ENCODE measurements around the gene TMTC2. TPM values are rescaled to one million over a fixed set of nuclear protein-coding genes. Genes with fewer than 3 reads are reported as not detected.

The TMTC2 gene
- total RNA-seq, 2 donors from 2014 or later = 2.9 to 3.2 TPM

- H3K4me1 ChIP-seq = no peaks in the 10 kb centered on the region
- no peaks in the 10 kb centered on the region for H3K9me3 ChIP-seq
- H3K4me3 ChIP-seq = no peak overlapping the region
- DNase-seq (ENCODE audit: low spot score) = no peak
- TF ChIP-seq CTCF (IDR thresholded peaks at IDR 0.05) = no peak
- no peaks in the 10 kb centered on the region for H3K36me3 ChIP-seq
- H3K27ac ChIP-seq = no peak overlapping the region
- no peaks in the 10 kb centered on the region for H3K27me3 ChIP-seq
Observed at GRCh38 chr12:82970614-82971013, 283.9 kb downstream of the TMTC2 start.

- no peak for TF ChIP-seq CTCF (IDR thresholded peaks at IDR 0.05)
Observed at GRCh38 chr12:82971584-82971983, 284.9 kb downstream of the TMTC2 start.

GRCh38 chr12:82972624-82973023 is 285.9 kb downstream of the TMTC2 start:
- TF ChIP-seq CTCF (IDR thresholded peaks at IDR 0.05) = no peak
- Histone ChIP-seq H3K4me3 (no peak overlapping the region), H3K27me3 (no peaks in the 10 kb centered on the region), H3K27ac (no peak overlapping the region), H3K9me3 (no peaks in the 10 kb centered on the region), H3K36me3 (no peaks in the 10 kb centered on the region), H3K4me1 (no peaks in the 10 kb centered on the region)
- no peak for DNase-seq (ENCODE audit: low spot score)

More at GRCh38 chr12:82971584-82971983, 284.9 kb downstream of the TMTC2 start:
- Histone ChIP-seq H3K9me3 (no peaks in the 10 kb centered on the region), H3K4me1 (no peaks in the 10 kb centered on the region), H3K4me3 (no peak overlapping the region), H3K27ac (no peak overlapping the region), H3K36me3 (no peaks in the 10 kb centered on the region), H3K27me3 (no peaks in the 10 kb centered on the region)
- DNase-seq (ENCODE audit: low spot score) = no peak

GRCh38 chr12:82973592-82973991 is 286.9 kb downstream of the TMTC2 start:
- Histone ChIP-seq H3K9me3 (no peaks in the 10 kb centered on the region), H3K4me3 (no peak overlapping the region), H3K4me1 (no peaks in the 10 kb centered on the region), H3K27me3 (no peaks in the 10 kb centered on the region), H3K27ac (no peak overlapping the region), H3K36me3 (no peaks in the 10 kb centered on the region)
- TF ChIP-seq CTCF (IDR thresholded peaks at IDR 0.05) = no peak
- no peak for DNase-seq (ENCODE audit: low spot score)

- Histone ChIP-seq H3K4me1 (no peaks in the 10 kb centered on the region), H3K9me3 (no peaks in the 10 kb centered on the region), H3K36me3 (no peaks in the 10 kb centered on the region), H3K27ac (no peak overlapping the region), H3K27me3 (no peaks in the 10 kb centered on the region), H3K4me3 (no peak overlapping the region)
- no peak for DNase-seq (ENCODE audit: low spot score)
- TF ChIP-seq CTCF (IDR thresholded peaks at IDR 0.05) = no peak
Observed at GRCh38 chr12:82981150-82981549, 294.4 kb downstream of the TMTC2 start.

- no peak for DNase-seq (ENCODE audit: low spot score)
- Histone ChIP-seq H3K36me3 (no peaks in the 10 kb centered on the region), H3K9me3 (no peaks in the 10 kb centered on the region), H3K27ac (no peak overlapping the region), H3K27me3 (no peaks in the 10 kb centered on the region), H3K4me3 (no peak overlapping the region), H3K4me1 (no peaks in the 10 kb centered on the region)
- no peak for TF ChIP-seq CTCF (IDR thresholded peaks at IDR 0.05)
Observed at GRCh38 chr12:82994117-82994516, 307.4 kb downstream of the TMTC2 start.
